HEK293T (cell line): ENCODE data around the gene RNU6-7.

ENCODE experiments used
- CTCF ChIA-PET: fragments of 350-600 bp; formaldehyde crosslinking; extraction: SDS; loops from one replicate; lab custom pipeline; 2021; ENCODE audit warnings: antibody characterized with exemption, inconsistent platforms; lab: Yijun Ruan, JAX
- POLR2A ChIA-PET: fragments of 350-600 bp; formaldehyde crosslinking; extraction: SDS; loops from one replicate; lab custom pipeline; 2020; ENCODE audit warnings: antibody characterized with exemption, inconsistent platforms; lab: Yijun Ruan, JAX
- DNase-seq: peaks from one replicate; pipeline ENCODE4 v3.0.0; 2012; ENCODE audit warnings: mixed read lengths; ENCODE audit errors: extremely low spot score
- ARNT ChIP-seq: fragments of 450-650 bp; IDR thresholded peaks from 2 replicates; pipeline ENCODE4 v1.6.1; 2017; ENCODE audit warnings: mild to moderate bottlenecking
- BHLHE40 ChIP-seq: fragments of 450-650 bp; IDR thresholded peaks from 2 replicates; pipeline ENCODE4 v1.6.1; 2016; ENCODE audit warnings: mild to moderate bottlenecking, moderate library complexity, borderline replicate concordance
- ELF4 ChIP-seq: fragments of 450-650 bp; IDR thresholded peaks from 2 replicates; pipeline ENCODE4 v1.6.1; 2017; ENCODE audit warnings: antibody characterized with exemption
- FOXA1 ChIP-seq: fragments of 450-650 bp; IDR thresholded peaks from 2 replicates; pipeline ENCODE4 v1.6.1; 2016; ENCODE audit warnings: mild to moderate bottlenecking
- FOXK2 ChIP-seq: fragments of 450-650 bp; IDR thresholded peaks from 2 replicates; pipeline ENCODE4 v1.6.1; 2016; ENCODE audit warnings: mild to moderate bottlenecking
- FOXM1 ChIP-seq: fragments of 450-650 bp; IDR thresholded peaks from 2 replicates; pipeline ENCODE4 v1.6.1; 2017; ENCODE audit warnings: mild to moderate bottlenecking, borderline replicate concordance
- HDGF ChIP-seq: fragments of 450-650 bp; IDR thresholded peaks from 2 replicates; pipeline ENCODE4 v1.6.1; 2017; ENCODE audit warnings: antibody characterized with exemption, borderline replicate concordance
- L3MBTL2 ChIP-seq: fragments of 450-650 bp; conservative IDR thresholded peaks from 2 replicates; pipeline ENCODE4 v1.6.1; 2016; ENCODE audit warnings: mild to moderate bottlenecking
- NFRKB ChIP-seq: fragments of 450-650 bp; IDR thresholded peaks from 2 replicates; pipeline ENCODE4 v1.6.1; 2016; ENCODE audit warnings: mild to moderate bottlenecking, moderate library complexity
- SP1 ChIP-seq: fragments of 450-650 bp; IDR thresholded peaks from 2 replicates; pipeline ENCODE4 v1.6.1; 2017
- SUZ12 ChIP-seq: fragments of 450-650 bp; IDR thresholded peaks from 2 replicates; pipeline ENCODE4 v1.6.1; 2016; ENCODE audit warnings: mild to moderate bottlenecking
- TARDBP ChIP-seq: fragments of 450-650 bp; IDR thresholded peaks from 2 replicates; pipeline ENCODE4 v1.6.1; 2016
- ZNF384 ChIP-seq: fragments of 450-650 bp; IDR thresholded peaks from 2 replicates; pipeline ENCODE4 v1.6.1; 2016

Gene RNU6-7

DNA sequence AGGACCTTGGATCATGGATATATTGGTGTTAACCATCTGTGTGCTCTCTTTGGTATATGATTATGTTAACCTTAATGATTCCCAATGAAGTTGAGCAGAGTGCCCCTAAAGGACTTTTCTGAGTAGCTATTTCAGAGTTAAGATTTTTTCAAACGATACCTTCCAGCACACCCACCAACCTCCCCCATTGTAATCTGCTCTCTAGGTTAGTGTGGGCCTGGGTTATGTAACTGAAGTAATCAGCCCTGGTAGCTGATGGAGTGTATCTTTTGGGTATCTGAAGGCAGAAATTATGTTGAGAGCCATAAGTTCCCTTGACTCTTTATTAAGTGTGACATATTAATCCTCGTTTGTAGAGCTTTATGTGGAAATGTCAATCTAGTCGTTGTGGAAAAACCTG, 48.8 kb downstream of the RNU6-7 start:
- TF ChIP-seq ZNF384 (no peak), TARDBP (no peak), FOXA1 (no peak), FOXM1 (no peak), NFRKB (no peak), HDGF (no peak), L3MBTL2 (no peak), SP1 (no peak), FOXK2 (no peak), ELF4 (no peak)
- no peak for DNase-seq
- POLR2A ChIA-PET, result interaction anchor here (2.2 kb wide), 1 partner anchor 174 kb away, joined by 6 read pairs; the partner anchor contains the start of gene ARHGAP5
- CTCF ChIA-PET, result interaction anchor here (0.6 to 3.2 kb wide), 7 partner anchors 26 to 1086 kb away, joined by 3 to 21 read pairs (median 4); no protein-coding TSS in a partner anchor

DNA sequence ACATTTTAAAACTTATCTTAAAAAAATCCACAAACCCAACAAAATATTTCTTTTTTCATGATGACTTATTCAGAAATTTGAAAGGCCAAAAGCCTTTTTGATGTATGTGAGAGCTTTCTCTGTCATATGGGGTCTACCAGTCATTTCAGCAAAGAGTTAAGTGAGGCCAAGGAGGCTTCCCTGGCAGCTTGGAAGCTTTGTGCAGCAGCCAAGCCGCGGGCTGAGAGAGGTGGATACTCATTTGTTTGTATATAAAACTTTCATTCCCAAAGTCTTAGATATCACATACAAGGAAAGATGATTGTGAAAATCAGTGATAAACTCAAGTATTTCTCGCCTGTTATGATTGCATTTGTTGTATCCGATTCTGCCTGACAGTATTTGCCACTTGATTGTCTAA, 49.7 kb downstream of the RNU6-7 start:
- ChIA-PET CTCF (interaction anchor here (0.6 to 3.2 kb wide), 7 partner anchors 11 to 794 kb away, joined by 3 to 21 read pairs (median 3); partner anchors contain the start of gene DTD2), POLR2A (interaction anchor here (2.2 kb wide), 1 partner anchor 175 kb away, joined by 6 read pairs; the partner anchor contains the start of gene ARHGAP5)
- no peak for DNase-seq
- TF ChIP-seq ARNT, result no peak
- no peak for TF ChIP-seq TARDBP
- no peak for TF ChIP-seq ELF4
- TF ChIP-seq HDGF, result no peak
- TF ChIP-seq FOXM1, result no peak
- no peak for TF ChIP-seq L3MBTL2
- no peak for TF ChIP-seq ZNF384
- no peak for TF ChIP-seq BHLHE40
- TF ChIP-seq FOXK2, result no peak
- TF ChIP-seq NFRKB, result no peak
- TF ChIP-seq SUZ12, result no peak
